NB4 (cell line): ENCODE measurements around the gene CCDC57.

Source experiments
- MYC ChIP-seq: IDR thresholded peaks from 2 replicates; pipeline ENCODE4 v1.6.1; 2011; ENCODE audit warnings: low read depth, low read length
- POLR2A ChIP-seq: IDR thresholded peaks from 2 replicates; pipeline ENCODE4 v1.6.1; 2011; ENCODE audit warnings: mild to moderate bottlenecking; ENCODE audit not compliant: insufficient read length; ENCODE audit errors: extremely low read depth

DNA sequence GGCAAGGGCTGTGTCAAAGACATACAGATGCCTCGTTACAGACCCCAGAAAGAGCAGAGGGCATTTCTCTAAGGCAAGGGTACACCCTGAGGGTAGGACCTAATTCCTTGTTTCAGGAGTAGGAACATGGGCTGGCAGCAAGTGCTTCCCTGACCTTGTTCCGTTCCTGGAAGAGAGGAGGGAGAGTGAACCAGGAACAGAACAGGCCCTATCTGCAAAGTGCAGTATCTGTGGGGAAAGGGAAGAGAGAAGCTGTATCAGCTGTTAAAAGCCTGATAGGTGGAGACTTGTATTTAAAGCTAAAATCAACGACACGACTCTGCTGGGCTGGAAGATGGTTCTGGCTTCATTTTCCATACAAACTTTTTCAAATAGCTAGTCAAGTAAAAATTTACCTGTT is 88.5 kb downstream of the CCDC57 start:
- TF ChIP-seq POLR2A (no peak), MYC (no peak)
